Measurements from ENCODE around the gene TMEM207.

DNA sequence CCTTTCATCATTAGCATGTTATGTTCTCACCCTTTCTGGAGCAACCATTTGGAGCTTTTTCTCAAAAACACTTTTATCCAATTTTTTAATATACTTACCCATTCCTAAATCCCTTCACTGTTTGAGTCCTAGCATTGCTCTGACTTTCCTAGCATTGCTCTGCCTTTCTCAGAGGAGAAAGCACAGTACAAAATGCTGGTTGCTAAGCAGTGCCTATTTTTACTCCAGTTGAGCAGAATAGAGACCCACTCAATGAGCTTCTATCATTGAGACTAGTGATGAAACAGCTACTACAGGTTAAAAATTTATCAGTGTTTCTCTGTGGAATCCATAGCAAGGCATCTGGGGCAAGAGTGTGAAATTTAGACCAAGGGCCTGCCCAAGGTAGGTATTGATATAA is 42.4 kb upstream of the TMEM207 start:
- TF ChIP-seq TEAD4 (IDR thresholded peaks at IDR 0.05; ENCODE audit: low read depth, low read length), result no peak
- no peak for TF ChIP-seq HDAC2 (IDR thresholded peaks at IDR 0.05; ENCODE audit: borderline replicate concordance in 1 of 2, low read depth in 2 of 2, low read length in 2 of 2)
- no peak for TF ChIP-seq EP300 (IDR thresholded peaks at IDR 0.05; ENCODE audit: borderline replicate concordance in 1 of 2, low read depth in 2 of 2, low read length in 2 of 2)
- TF ChIP-seq POLR2AphosphoS5 (IDR thresholded peaks at IDR 0.05; ENCODE audit: low read depth, low read length), result no peak
- TF ChIP-seq ZNF274 (IDR thresholded peaks at IDR 0.05; ENCODE audit: borderline replicate concordance, extremely low read depth, low read length), result no peak
- TF ChIP-seq JUND (IDR thresholded peaks at IDR 0.05; ENCODE audit: low read length), result no peak
- TF ChIP-seq, protein P1, sequence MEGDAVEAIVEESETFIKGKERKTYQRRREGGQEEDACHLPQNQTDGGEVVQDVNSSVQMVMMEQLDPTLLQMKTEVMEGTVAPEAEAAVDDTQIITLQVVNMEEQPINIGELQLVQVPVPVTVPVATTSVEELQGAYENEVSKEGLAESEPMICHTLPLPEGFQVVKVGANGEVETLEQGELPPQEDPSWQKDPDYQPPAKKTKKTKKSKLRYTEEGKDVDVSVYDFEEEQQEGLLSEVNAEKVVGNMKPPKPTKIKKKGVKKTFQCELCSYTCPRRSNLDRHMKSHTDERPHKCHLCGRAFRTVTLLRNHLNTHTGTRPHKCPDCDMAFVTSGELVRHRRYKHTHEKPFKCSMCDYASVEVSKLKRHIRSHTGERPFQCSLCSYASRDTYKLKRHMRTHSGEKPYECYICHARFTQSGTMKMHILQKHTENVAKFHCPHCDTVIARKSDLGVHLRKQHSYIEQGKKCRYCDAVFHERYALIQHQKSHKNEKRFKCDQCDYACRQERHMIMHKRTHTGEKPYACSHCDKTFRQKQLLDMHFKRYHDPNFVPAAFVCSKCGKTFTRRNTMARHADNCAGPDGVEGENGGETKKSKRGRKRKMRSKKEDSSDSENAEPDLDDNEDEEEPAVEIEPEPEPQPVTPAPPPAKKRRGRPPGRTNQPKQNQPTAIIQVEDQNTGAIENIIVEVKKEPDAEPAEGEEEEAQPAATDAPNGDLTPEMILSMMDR (IDR thresholded peaks at IDR 0.05; ENCODE audit: control extremely low read depth in 1 of 3, insufficient read depth in 1 of 3, low read depth in 1 of 3, low read length in 3 of 3), result no peak
- TF ChIP-seq EZH2 (IDR thresholded peaks at IDR 0.05; ENCODE audit: low read depth, low read length, severe bottlenecking), result no peak
- TF ChIP-seq BCL11A (IDR thresholded peaks at IDR 0.05; ENCODE audit: low read depth in 2 of 2, low read length in 2 of 2), result no peak
- no peak for TF ChIP-seq CREB1 (IDR thresholded peaks at IDR 0.05)
- no peak for TF ChIP-seq SIX5 (IDR thresholded peaks at IDR 0.05; ENCODE audit: low read depth, low read length)

Data from H1 (cell line).